ENCODE results near the gene TBC1D12. TPM values are rescaled to one million over a fixed set of nuclear protein-coding genes. Genes with fewer than 3 reads are reported as not detected.

The TBC1D12 gene
- total RNA-seq, 1 experiment from 2014 or later = 1.6 TPM

DNA sequence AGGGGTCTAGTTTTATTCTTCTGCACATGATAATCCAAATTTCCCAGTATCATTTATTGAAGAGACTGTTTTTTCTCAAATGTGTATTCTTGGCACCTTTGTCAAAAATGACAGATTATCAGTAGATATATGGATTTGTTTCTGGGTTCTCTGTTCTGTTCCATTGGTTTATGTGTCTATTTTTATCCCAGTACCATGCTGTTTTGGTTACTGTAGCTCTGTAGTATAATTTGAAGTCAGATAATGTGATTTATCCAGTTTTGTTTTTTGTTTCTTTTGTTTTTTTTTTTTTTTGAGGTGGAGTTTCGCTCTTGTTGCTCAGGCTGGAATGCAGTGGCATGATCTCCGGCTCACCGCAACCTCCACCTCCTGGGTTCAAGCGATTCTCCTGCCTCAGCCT, 81.6 kb downstream of the TBC1D12 start:
- ChIA-PET POLR2A (ENCODE audit: low non-redundant PET) (no interaction called here), CTCF (no interaction called here)
- Histone ChIP-seq H3K27me3 (replicated peaks; ENCODE audit: insufficient read depth, low read depth, low read length, poor library complexity) (no peaks in the 10 kb centered on the region), H3K9me3 (ENCODE audit: low read depth, low read length, poor library complexity, severe bottlenecking) (no peaks in the 10 kb centered on the region), H3K4me3 (ENCODE audit: low read depth, low read length, poor library complexity, severe bottlenecking) (no peak overlapping the region), H3K4me1 (ENCODE audit: insufficient read depth, low read length, poor library complexity, severe bottlenecking) (no peaks in the 10 kb centered on the region), H3K27ac (ENCODE audit: low read depth, low read length, poor library complexity, severe bottlenecking) (no peak overlapping the region), H3K36me3 (ENCODE audit: insufficient read depth, low read length, poor library complexity, severe bottlenecking) (no peaks in the 10 kb centered on the region)
- TF ChIP-seq, protein P1, sequence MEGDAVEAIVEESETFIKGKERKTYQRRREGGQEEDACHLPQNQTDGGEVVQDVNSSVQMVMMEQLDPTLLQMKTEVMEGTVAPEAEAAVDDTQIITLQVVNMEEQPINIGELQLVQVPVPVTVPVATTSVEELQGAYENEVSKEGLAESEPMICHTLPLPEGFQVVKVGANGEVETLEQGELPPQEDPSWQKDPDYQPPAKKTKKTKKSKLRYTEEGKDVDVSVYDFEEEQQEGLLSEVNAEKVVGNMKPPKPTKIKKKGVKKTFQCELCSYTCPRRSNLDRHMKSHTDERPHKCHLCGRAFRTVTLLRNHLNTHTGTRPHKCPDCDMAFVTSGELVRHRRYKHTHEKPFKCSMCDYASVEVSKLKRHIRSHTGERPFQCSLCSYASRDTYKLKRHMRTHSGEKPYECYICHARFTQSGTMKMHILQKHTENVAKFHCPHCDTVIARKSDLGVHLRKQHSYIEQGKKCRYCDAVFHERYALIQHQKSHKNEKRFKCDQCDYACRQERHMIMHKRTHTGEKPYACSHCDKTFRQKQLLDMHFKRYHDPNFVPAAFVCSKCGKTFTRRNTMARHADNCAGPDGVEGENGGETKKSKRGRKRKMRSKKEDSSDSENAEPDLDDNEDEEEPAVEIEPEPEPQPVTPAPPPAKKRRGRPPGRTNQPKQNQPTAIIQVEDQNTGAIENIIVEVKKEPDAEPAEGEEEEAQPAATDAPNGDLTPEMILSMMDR (conservative IDR thresholded peaks at IDR 0.05; ENCODE audit: low read depth, low read length) = no peak
- no peak for TF ChIP-seq EZH2 (IDR thresholded peaks at IDR 0.05; ENCODE audit: borderline replicate concordance, low read depth, low read length, poor library complexity, severe bottlenecking)
- intact Hi-C loops (cut with micrococcal nuclease; ENCODE audit: unreplicated experiment) = no loop called here
- no peak for DNase-seq (ENCODE audit: low spot score)
- BruUV-seq (replicated peaks) = no TSS peak

DNA sequence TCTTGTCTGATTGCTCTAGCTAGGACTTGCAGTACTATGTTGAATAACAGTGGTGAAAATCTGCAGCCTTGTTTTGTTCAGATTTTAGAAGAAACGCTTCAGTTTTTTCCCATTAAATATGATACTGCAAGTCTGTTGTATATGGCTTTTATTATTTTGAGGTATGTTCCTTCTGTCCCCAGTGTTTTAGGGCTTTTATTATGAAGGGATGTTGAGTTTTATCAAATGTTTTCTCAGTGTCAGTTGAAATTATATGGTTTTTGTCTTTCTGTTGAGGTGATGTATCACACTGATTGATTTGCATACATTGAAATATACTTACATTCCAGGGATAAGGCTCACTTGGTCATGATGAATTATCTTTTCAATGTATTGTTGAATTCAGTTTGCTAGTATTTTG, 82.8 kb downstream of the TBC1D12 start:
- CTCF ChIA-PET = no interaction called here
- DNase-seq (ENCODE audit: low spot score) = no peak
- intact Hi-C loops (cut with micrococcal nuclease; ENCODE audit: unreplicated experiment) = no loop called here
- POLR2A ChIA-PET (ENCODE audit: low non-redundant PET) = no interaction called here
- H3K27ac ChIP-seq (ENCODE audit: low read depth, low read length, poor library complexity, severe bottlenecking) = no peak overlapping the region
- BruUV-seq (replicated peaks) = no TSS peak
- no peaks in the 10 kb centered on the region for H3K27me3 ChIP-seq (replicated peaks; ENCODE audit: insufficient read depth, low read depth, low read length, poor library complexity)
- no peak overlapping the region for H3K4me3 ChIP-seq (ENCODE audit: low read depth, low read length, poor library complexity, severe bottlenecking)
- no peaks in the 10 kb centered on the region for H3K36me3 ChIP-seq (ENCODE audit: insufficient read depth, low read length, poor library complexity, severe bottlenecking)
- no peaks in the 10 kb centered on the region for H3K4me1 ChIP-seq (ENCODE audit: insufficient read depth, low read length, poor library complexity, severe bottlenecking)
- TF ChIP-seq EZH2 (IDR thresholded peaks at IDR 0.05; ENCODE audit: borderline replicate concordance, low read depth, low read length, poor library complexity, severe bottlenecking) = no peak
- TF ChIP-seq, protein P1 (conservative IDR thresholded peaks at IDR 0.05; ENCODE audit: low read depth, low read length) = no peak
- H3K9me3 ChIP-seq (ENCODE audit: low read depth, low read length, poor library complexity, severe bottlenecking) = no peaks in the 10 kb centered on the region

DNA sequence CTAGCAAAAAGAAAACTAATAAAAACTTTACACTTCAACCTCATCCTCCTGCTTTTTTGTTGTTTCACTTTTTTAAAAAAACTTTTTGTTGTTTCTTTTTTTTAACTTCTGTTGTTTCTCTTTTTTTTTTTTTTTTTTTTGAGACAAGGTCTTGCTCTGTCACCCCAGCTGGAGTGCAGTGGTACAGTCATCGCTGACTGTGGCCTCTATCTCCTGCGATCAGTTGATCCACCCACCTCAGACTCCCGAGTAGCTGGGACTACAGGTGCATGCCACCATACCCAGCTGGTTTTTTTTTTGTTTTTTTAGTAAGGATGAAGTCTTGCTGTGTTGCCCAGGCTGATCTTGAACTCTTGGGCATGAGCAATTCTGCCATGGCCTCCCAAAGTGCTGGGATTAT, 85.2 kb downstream of the TBC1D12 start:
- Histone ChIP-seq H3K36me3 (ENCODE audit: insufficient read depth, low read length, poor library complexity, severe bottlenecking) (no peaks in the 10 kb centered on the region), H3K9me3 (ENCODE audit: low read depth, low read length, poor library complexity, severe bottlenecking) (no peaks in the 10 kb centered on the region), H3K27ac (ENCODE audit: low read depth, low read length, poor library complexity, severe bottlenecking) (no peak overlapping the region), H3K4me3 (ENCODE audit: low read depth, low read length, poor library complexity, severe bottlenecking) (no peak overlapping the region), H3K27me3 (replicated peaks; ENCODE audit: insufficient read depth, low read depth, low read length, poor library complexity) (no peaks in the 10 kb centered on the region), H3K4me1 (ENCODE audit: insufficient read depth, low read length, poor library complexity, severe bottlenecking) (no peaks in the 10 kb centered on the region)
- DNase-seq (ENCODE audit: low spot score) = no peak
- intact Hi-C loops (cut with micrococcal nuclease; ENCODE audit: unreplicated experiment) = no loop called here
- ChIA-PET CTCF (no interaction called here), POLR2A (ENCODE audit: low non-redundant PET) (no interaction called here)
- BruUV-seq (replicated peaks) = no TSS peak
- TF ChIP-seq EZH2 (IDR thresholded peaks at IDR 0.05; ENCODE audit: borderline replicate concordance, low read depth, low read length, poor library complexity, severe bottlenecking) = no peak
- TF ChIP-seq, protein P1 (conservative IDR thresholded peaks at IDR 0.05; ENCODE audit: low read depth, low read length) = no peak

All from A673 (cell line).